H9 (cell line): ENCODE data around the gene S1PR4. TPM values are rescaled to one million over a fixed set of nuclear protein-coding genes. Genes with fewer than 3 reads are reported as not detected.

Source experiments
- DNase-seq: peaks from one replicate; pipeline ENCODE4 v3.0.0-alpha.2; 2017
- H2AFZ ChIP-seq: one replicate; pipeline ENCODE4 v1.6.1; 2013; ENCODE audit warnings: mild to moderate bottlenecking, low read length, control low read depth, moderate library complexity
- H2AK5ac ChIP-seq: 2 replicates; pipeline ENCODE4 v1.6.1; 2013; ENCODE audit warnings: low read length, control low read depth, mixed read lengths; ENCODE audit not compliant: insufficient read length
- H2BK120ac ChIP-seq: one replicate; pipeline ENCODE4 v1.6.1; 2013; ENCODE audit warnings: low read depth, mild to moderate bottlenecking, low read length, control low read depth, inconsistent platforms; ENCODE audit not compliant: poor library complexity, severe bottlenecking
- H2BK12ac ChIP-seq: 2 replicates; pipeline ENCODE4 v1.6.1; 2013; ENCODE audit warnings: low read length, control low read depth, mixed read lengths, low read depth; ENCODE audit not compliant: insufficient read length
- H2BK15ac ChIP-seq: 2 replicates; pipeline ENCODE4 v1.6.1; 2013; ENCODE audit warnings: low read depth, low read length, control low read depth
- H2BK20ac ChIP-seq: one replicate; pipeline ENCODE4 v1.6.1; 2013; ENCODE audit warnings: low read depth, mild to moderate bottlenecking, low read length, control low read depth, inconsistent platforms; ENCODE audit not compliant: poor library complexity, severe bottlenecking
- H2BK5ac ChIP-seq: 2 replicates; pipeline ENCODE4 v1.6.1; 2013; ENCODE audit warnings: low read length, control low read depth, mixed read lengths; ENCODE audit not compliant: insufficient read length
- H3K14ac ChIP-seq: 2 replicates; pipeline ENCODE4 v1.6.1; 2013; ENCODE audit warnings: low read length, control low read depth; ENCODE audit not compliant: insufficient read depth
- H3K18ac ChIP-seq: 2 replicates; pipeline ENCODE4 v1.6.1; 2013; ENCODE audit warnings: low read depth, mild to moderate bottlenecking, mixed read lengths, low read length, control low read depth; ENCODE audit not compliant: insufficient read length
- H3K23ac ChIP-seq: 2 replicates; pipeline ENCODE4 v1.6.1; 2013; ENCODE audit warnings: low read length, control low read depth, mixed read lengths, low read depth; ENCODE audit not compliant: insufficient read length
- H3K23me2 ChIP-seq: 2 replicates; pipeline ENCODE4 v1.6.1; 2013; ENCODE audit warnings: low read depth, mild to moderate bottlenecking, mixed read lengths, low read length, control low read depth; ENCODE audit not compliant: insufficient read length, poor library complexity, severe bottlenecking
- H3K27ac ChIP-seq: 2 replicates; pipeline ENCODE4 v1.5.1; 2013; ENCODE audit warnings: low read length, control low read depth, mixed read lengths, low read depth; ENCODE audit not compliant: insufficient read length
- H3K27me3 ChIP-seq: 2 replicates; pipeline ENCODE4 v1.6.1; 2013; ENCODE audit warnings: low read length, control low read depth, inconsistent platforms; ENCODE audit not compliant: insufficient read depth
- H3K4ac ChIP-seq: 2 replicates; pipeline ENCODE4 v1.6.1; 2013; ENCODE audit warnings: low read depth, mild to moderate bottlenecking, control low read depth, inconsistent platforms, low read length, moderate library complexity
- H3K4me1 ChIP-seq: 2 replicates; pipeline ENCODE4 v1.6.1; 2013; ENCODE audit warnings: low read length, control low read depth, inconsistent platforms; ENCODE audit not compliant: insufficient read depth
- H3K4me2 ChIP-seq: 2 replicates; pipeline ENCODE4 v1.6.1; 2013; ENCODE audit warnings: low read length, control low read depth, mixed read lengths; ENCODE audit not compliant: insufficient read length, insufficient read depth
- H3K56ac ChIP-seq: 2 replicates; pipeline ENCODE4 v1.6.1; 2013; ENCODE audit warnings: low read depth, mild to moderate bottlenecking, mixed read lengths, low read length, control low read depth; ENCODE audit not compliant: insufficient read length
- H3K79me1 ChIP-seq: 2 replicates; pipeline ENCODE4 v1.6.1; 2013; ENCODE audit warnings: low read depth, mild to moderate bottlenecking, moderate library complexity, low read length, control low read depth, inconsistent platforms; ENCODE audit not compliant: insufficient read depth, poor library complexity, severe bottlenecking
- H3K79me2 ChIP-seq: 2 replicates; pipeline ENCODE4 v1.6.1; 2013; ENCODE audit warnings: low read length, control low read depth, inconsistent platforms; ENCODE audit not compliant: insufficient read depth
- H3K9ac ChIP-seq: 2 replicates; pipeline ENCODE4 v1.6.1; 2013; ENCODE audit warnings: low read length, control low read depth, mixed read lengths; ENCODE audit not compliant: insufficient read length; ENCODE audit errors: extremely low read depth
- H3K9me3 ChIP-seq: one replicate; pipeline ENCODE4 v1.6.1; 2013; ENCODE audit warnings: low read depth, low read length, inconsistent platforms; ENCODE audit not compliant: control insufficient read depth
- H3T11ph ChIP-seq: one replicate; pipeline ENCODE4 v1.6.1; 2013; ENCODE audit warnings: mild to moderate bottlenecking, low read length, control low read depth, inconsistent platforms
- H4K20me1 ChIP-seq: one replicate; pipeline ENCODE4 v1.6.1; 2013; ENCODE audit not compliant: control insufficient read depth, insufficient read length, insufficient read depth
- H4K5ac ChIP-seq: 2 replicates; pipeline ENCODE4 v1.6.1; 2013; ENCODE audit warnings: low read depth, mild to moderate bottlenecking, mixed read lengths, low read length, control low read depth; ENCODE audit not compliant: insufficient read length
- H4K8ac ChIP-seq: replicated peaks from 2 replicates; pipeline ENCODE4 v1.6.1; 2013; ENCODE audit warnings: low read length, control low read depth, mixed read lengths, low read depth; ENCODE audit not compliant: insufficient read length
- H4K91ac ChIP-seq: 2 replicates; pipeline ENCODE4 v1.6.1; 2013; ENCODE audit warnings: low read depth, mild to moderate bottlenecking, moderate library complexity, mixed read lengths, low read length, control low read depth; ENCODE audit not compliant: insufficient read length
- H3K27ac Mint-ChIP-seq, 3 experiments: 2 replicates in 2 of 3; 3 replicates in 1 of 3; pipeline ENCODE4 v1.8.0; 2020 to 2021; ENCODE audit warnings: mixed read lengths in 3 of 3, mild to moderate bottlenecking in 1 of 3, moderate library complexity in 1 of 3
- H3K27me3 Mint-ChIP-seq: 2 replicates; pipeline ENCODE4 v1.8.0; 2021; ENCODE audit warnings: low read depth, mild to moderate bottlenecking, moderate library complexity, mixed read lengths
- H3K36me3 Mint-ChIP-seq, 3 experiments: 2 replicates in 2 of 3; 3 replicates in 1 of 3; pipeline ENCODE4 v1.8.0; 2020 to 2021; ENCODE audit warnings: low read depth in 3 of 3, mixed read lengths in 3 of 3; ENCODE audit not compliant: insufficient read depth in 1 of 3
- H3K4me1 Mint-ChIP-seq, 2 experiments: 2 replicates each; pipeline ENCODE4 v1.8.0; 2020; ENCODE audit warnings: mixed read lengths in 2 of 2
- H3K4me3 Mint-ChIP-seq, 2 experiments: 2 replicates in 1 of 2; 3 replicates in 1 of 2; pipeline ENCODE4 v1.8.0; 2020 to 2021; ENCODE audit warnings: mild to moderate bottlenecking in 2 of 2, mixed read lengths in 2 of 2, moderate library complexity in 1 of 2
- H3K9me3 Mint-ChIP-seq, 2 experiments: 2 replicates in 1 of 2; 3 replicates in 1 of 2; pipeline ENCODE4 v1.8.0; 2020; ENCODE audit warnings: mild to moderate bottlenecking in 2 of 2, mixed read lengths in 2 of 2, moderate library complexity in 1 of 2
- WGBS: extraction: QIAGEN DNeasy Blood & Tissue Kit; methylation state at CpG from one replicate; pipeline ENCODE4 v1.1.7; 2013; ENCODE audit warnings: missing lambda C conversion rate, low lambda C conversion rate, mixed read lengths; ENCODE audit not compliant: insufficient read length; ENCODE audit errors: extremely low coverage; 5-methylcytosine and 5-hydroxymethylcytosine counted together
- total RNA-seq: library from RNA; stranded (reverse); gene quantifications from 2 replicates; pipeline ENCODE4 v1.2.1, GENCODE V29; 2021
- TF ChIP-seq, protein P1 (sequence below): fragments of 200-600 bp; sonication (generic); conservative IDR thresholded peaks from 3 replicates; pipeline ENCODE4 v1.8.0; 2021; ENCODE audit warnings: antibody characterized with exemption, mild to moderate bottlenecking

S1PR4 gene
- total RNA-seq, 1 experiment from 2014 or later = not detected

- Histone ChIP-seq H3T11ph (no peak overlapping the region), H3K4me1 (no peaks in the 10 kb centered on the region), H4K8ac (no peak overlapping the region), H3K79me1 (no peaks in the 10 kb centered on the region), H3K23me2 (no peaks in the 10 kb centered on the region), H3K27me3 (no peaks in the 10 kb centered on the region), H3K18ac (no peak overlapping the region), H3K27ac (no peak overlapping the region), H3K23ac (no peak overlapping the region), H3K9ac (no peak overlapping the region), H4K20me1 (no peaks in the 10 kb centered on the region), H2BK20ac (no peak overlapping the region), H2BK12ac (no peak overlapping the region), H2BK5ac (no peak overlapping the region), H2AFZ (no peak overlapping the region), H3K56ac (no peak overlapping the region), H4K5ac (no peak overlapping the region), H3K9me3 (no peaks in the 10 kb centered on the region), H3K4ac (no peak overlapping the region), H2AK5ac (no peak overlapping the region), H3K4me2 (no peak overlapping the region), H3K14ac (no peak overlapping the region), H4K91ac (no peak overlapping the region), H2BK120ac (no peak overlapping the region), H3K79me2 (no peaks in the 10 kb centered on the region), H2BK15ac (no peak overlapping the region)
- no peak for DNase-seq
- no CpG with 5 or more reads among the region's 24 CpGs for WGBS
- Mint-ChIP-seq H3K4me3 (peak overlapping the region in 1 of 2 experiments; percentile 28; a peak in 1 of 5 replicates), H3K27ac (no peak overlapping the region; a peak in 1 of 7 replicates), H3K36me3 (no peaks in the 10 kb centered on the region), H3K9me3 (no peaks in the 10 kb centered on the region), H3K4me1 (peaks cover 3 to 8% of the 10 kb centered on the region in 2 experiments; a peak in 3 of 4 replicates), H3K27me3 (no peaks in the 10 kb centered on the region)
- TF ChIP-seq, protein P1, sequence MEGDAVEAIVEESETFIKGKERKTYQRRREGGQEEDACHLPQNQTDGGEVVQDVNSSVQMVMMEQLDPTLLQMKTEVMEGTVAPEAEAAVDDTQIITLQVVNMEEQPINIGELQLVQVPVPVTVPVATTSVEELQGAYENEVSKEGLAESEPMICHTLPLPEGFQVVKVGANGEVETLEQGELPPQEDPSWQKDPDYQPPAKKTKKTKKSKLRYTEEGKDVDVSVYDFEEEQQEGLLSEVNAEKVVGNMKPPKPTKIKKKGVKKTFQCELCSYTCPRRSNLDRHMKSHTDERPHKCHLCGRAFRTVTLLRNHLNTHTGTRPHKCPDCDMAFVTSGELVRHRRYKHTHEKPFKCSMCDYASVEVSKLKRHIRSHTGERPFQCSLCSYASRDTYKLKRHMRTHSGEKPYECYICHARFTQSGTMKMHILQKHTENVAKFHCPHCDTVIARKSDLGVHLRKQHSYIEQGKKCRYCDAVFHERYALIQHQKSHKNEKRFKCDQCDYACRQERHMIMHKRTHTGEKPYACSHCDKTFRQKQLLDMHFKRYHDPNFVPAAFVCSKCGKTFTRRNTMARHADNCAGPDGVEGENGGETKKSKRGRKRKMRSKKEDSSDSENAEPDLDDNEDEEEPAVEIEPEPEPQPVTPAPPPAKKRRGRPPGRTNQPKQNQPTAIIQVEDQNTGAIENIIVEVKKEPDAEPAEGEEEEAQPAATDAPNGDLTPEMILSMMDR = no peak
Measured at GRCh38 chr19:3131168-3131567, 47.4 kb upstream of the S1PR4 start.
